Mucosa of gallbladder (tissue), 1 donor: ENCODE measurements around the gene RPS15A. TPM values are rescaled to one million over a fixed set of nuclear protein-coding genes. Genes with fewer than 3 reads are reported as not detected.
"Not testable (repeated sequence)": the region's sequence is repeated elsewhere in the genome, so short reads cannot be mapped to it uniquely, and the experiment has no call there.

Experiments
- DNase-seq: peaks from one replicate; pipeline ENCODE4 v3.0.0-alpha.2; 2020; ENCODE audit warnings: low spot score
- total RNA-seq: library from RNA; stranded (reverse); gene quantifications from one replicate; pipeline ENCODE4 v1.2.1, GENCODE V29; 2021
- donor health status: DM: no; HTN: no; CAD: no.

Gene RPS15A
- total RNA-seq, 1 donor from 2014 or later, result 899 TPM

- DNase-seq, result not testable (repeated sequence)
Measured at GRCh38 chr16:18756639-18757038, 33.5 kb downstream of the RPS15A start.

GRCh38 chr16:18742870-18743269, 47.3 kb downstream of the RPS15A start:
- DNase-seq, result not testable (repeated sequence)

GRCh38 chr16:18740027-18740426, 50.1 kb downstream of the RPS15A start:
- DNase-seq, result not testable (repeated sequence)

GRCh38 chr16:18738768-18739167, 51.4 kb downstream of the RPS15A start:
- not testable (repeated sequence) for DNase-seq

GRCh38 chr16:18734279-18734678, 55.9 kb downstream of the RPS15A start:
- not testable (repeated sequence) for DNase-seq

Other genes starting within 250 kb of the RPS15A start
- gene NOMO2, start 228.2 kb downstream of the RPS15A start, total RNA-seq, result 121 TPM
- gene ARL6IP1, start 11.2 kb upstream of the RPS15A start, total RNA-seq, result 154 TPM
- 76.3 TPM for gene SMG1, start 136.1 kb upstream of the RPS15A start, total RNA-seq
- gene TMC7, start 193.6 kb upstream of the RPS15A start, total RNA-seq, result 1.4 TPM